GM12891 (cell line): ENCODE results near the gene POLR2H. TPM values are rescaled to one million over a fixed set of nuclear protein-coding genes. Genes with fewer than 3 reads are reported as not detected.

ENCODE experiments used
- DNase-seq: peaks from one replicate; pipeline ENCODE4 v3.0.0; 2011; ENCODE audit warnings: low spot score; ENCODE audit not compliant: insufficient read length
- FAIRE-seq: peaks from 2 replicates; lab custom pipeline; 2011; peaks lifted over from hg19 to GRCh38; lab: Jason Lieb, UNC
- PAX5 ChIP-seq: IDR thresholded peaks from 2 replicates; pipeline ENCODE4 v1.6.1; 2011; ENCODE audit warnings: low read length, moderate library complexity, mild to moderate bottlenecking; ENCODE audit not compliant: insufficient read depth, severe bottlenecking
- POLR2A ChIP-seq: IDR thresholded peaks from 2 replicates; pipeline ENCODE4 v1.6.1; 2011; ENCODE audit warnings: low read depth, low read length, control low read depth
- POLR2AphosphoS5 ChIP-seq: IDR thresholded peaks from 2 replicates; pipeline ENCODE4 v1.6.1; 2011; ENCODE audit warnings: low read depth, low read length, control low read depth
- POU2F2 ChIP-seq: IDR thresholded peaks from 2 replicates; pipeline ENCODE4 v1.6.1; 2011; ENCODE audit warnings: low read depth, mild to moderate bottlenecking, control low read depth, low read length, moderate library complexity
- SPI1 ChIP-seq: IDR thresholded peaks from 2 replicates; pipeline ENCODE4 v1.6.1; 2011; ENCODE audit warnings: low read depth, low read length, control low read depth
- TAF1 ChIP-seq: IDR thresholded peaks from 2 replicates; pipeline ENCODE4 v1.6.1; 2011; ENCODE audit warnings: low read depth, low read length, control low read depth
- polyA plus RNA-seq: library from polyadenylated mRNA; unstranded; fragments of >200 nt; gene quantifications from one replicate; pipeline ENCODE4 v1.2.1, GENCODE V29; 2012; ENCODE audit warnings: low read depth, missing spikeins, inconsistent platforms; ENCODE audit not compliant: missing spikeins

The POLR2H gene
- polyA plus RNA-seq: 93.5 TPM

DNA sequence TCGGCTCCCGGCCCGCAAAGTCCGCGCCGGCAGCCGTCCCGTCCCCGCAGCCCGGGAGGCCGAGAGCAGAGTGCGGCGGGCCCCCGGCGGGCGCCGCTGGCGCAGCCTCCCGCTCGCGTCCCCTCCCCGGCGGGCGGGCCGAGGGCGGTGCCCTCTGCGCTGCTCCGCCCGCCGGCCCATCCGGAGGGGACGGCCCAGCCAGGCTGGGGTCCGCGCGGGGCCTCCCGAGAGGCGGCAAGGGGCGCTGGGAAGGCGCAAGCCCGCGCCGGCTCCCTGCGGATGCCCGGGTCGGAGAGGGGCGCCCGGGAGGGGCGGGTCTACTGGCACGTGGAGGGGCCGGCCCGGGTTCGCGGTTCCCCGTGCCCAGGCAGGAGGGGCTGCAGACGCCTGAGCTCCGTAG, at the start of gene POLR2H, which contains the start of gene CLCN2:
Gene POLR2H (plus strand): TSS at position 179 of the 400 bp plus-strand sequence. CDS start 1,783 bp downstream, outside the sequence.
Gene CLCN2 (minus strand): TSS at position 74 of the 400 bp plus-strand sequence. CDS start 126 bp downstream, outside the sequence.
- TF ChIP-seq SPI1: no peak
- TF ChIP-seq PAX5: no peak
- no peak for TF ChIP-seq TAF1
- TF ChIP-seq POU2F2: no peak
- no peak for TF ChIP-seq POLR2AphosphoS5
- no peak for DNase-seq
- FAIRE-seq: peak; percentile 71

DNA sequence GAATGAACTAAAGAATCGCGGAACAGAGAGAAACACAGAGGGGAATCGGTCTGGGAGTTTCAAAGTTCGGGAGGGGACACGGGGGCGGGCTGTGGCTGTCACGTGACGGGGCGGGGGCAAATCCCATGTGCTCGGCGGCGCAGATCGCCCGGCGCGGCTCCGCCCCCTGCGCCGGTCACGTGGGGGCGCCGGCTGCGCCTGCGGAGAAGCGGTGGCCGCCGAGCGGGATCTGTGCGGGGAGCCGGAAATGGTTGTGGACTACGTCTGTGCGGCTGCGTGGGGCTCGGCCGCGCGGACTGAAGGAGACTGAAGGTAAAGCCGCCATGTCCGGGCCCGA, 47.2 kb upstream of the POLR2H start, which contains the start of gene EIF4G1:
Gene EIF4G1 (plus strand): TSS at position 244 of the 337 bp plus-strand sequence. CDS start 1,191 bp downstream, outside the sequence.
- DNase-seq: peak; percentile 96
- peak; percentile 98 for FAIRE-seq
- TF ChIP-seq POLR2A: peak; percentile 78
- TF ChIP-seq TAF1: peak; percentile 93
- TF ChIP-seq POLR2AphosphoS5: peak; percentile 84
- no peak for TF ChIP-seq POU2F2

- peak; percentile 5 for FAIRE-seq
- peak; percentile 67 for DNase-seq
These were observed 46.6 kb upstream of the POLR2H start for GRCh38 chr3:184314700-184315542.

GRCh38 chr3:184315543-184315867, 46.0 kb upstream of the POLR2H start:
- no peak for FAIRE-seq
- no peak for DNase-seq
- no peak for TF ChIP-seq POLR2AphosphoS5
- no peak for TF ChIP-seq POLR2A
- no peak for TF ChIP-seq POU2F2
- TF ChIP-seq PAX5: no peak
- no peak for TF ChIP-seq SPI1
- TF ChIP-seq TAF1: no peak

More at GRCh38 chr3:184314700-184315542, 46.6 kb upstream of the POLR2H start:
- TF ChIP-seq SPI1 (no peak), POLR2AphosphoS5 (no peak), POU2F2 (no peak), TAF1 (0 out of 2 replicates have a peak, but pooled peaks have one; percentile 11)

DNA sequence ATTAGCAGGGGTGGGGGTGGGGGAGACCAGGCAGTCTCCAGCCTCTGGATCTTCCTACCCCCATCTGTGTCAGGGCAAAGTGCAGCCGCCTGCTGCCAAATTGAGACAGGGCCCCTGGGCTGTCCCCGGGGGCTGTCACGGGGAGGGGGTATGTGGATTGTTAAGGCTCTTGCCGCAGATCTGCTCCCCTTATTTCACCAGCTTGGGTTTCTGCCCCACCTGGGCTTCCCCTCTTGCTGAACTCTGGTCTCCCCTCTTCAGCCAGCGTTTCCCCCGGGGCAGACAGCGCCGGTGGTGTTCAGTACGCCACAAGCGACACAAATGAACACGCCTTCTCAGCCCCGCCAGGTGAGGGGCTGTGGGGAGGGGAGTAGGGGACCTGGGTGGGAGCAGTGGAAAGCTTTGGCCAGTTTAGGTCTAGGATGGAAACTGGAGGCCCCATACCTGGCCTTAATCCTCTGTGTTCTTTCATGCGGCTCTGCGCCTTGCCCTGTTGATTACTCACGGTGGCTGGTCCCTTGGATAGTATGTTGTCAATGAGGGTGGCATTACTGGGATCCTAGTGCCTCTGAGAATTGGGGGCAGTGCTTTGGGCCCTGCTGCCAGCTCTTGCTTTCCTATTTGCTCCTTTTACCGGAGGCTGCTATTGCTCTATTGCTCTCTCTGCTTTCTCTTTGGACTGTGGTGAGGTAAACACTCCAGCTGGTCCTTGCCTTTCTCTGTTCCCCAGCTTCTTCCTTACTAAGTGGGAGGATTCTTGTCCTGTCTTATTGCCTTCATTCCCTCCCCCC, 45.4 kb upstream of the POLR2H start:
- FAIRE-seq (no peak), DNase-seq (no peak)
- TF ChIP-seq POU2F2: no peak
- no peak for TF ChIP-seq PAX5
- no peak for TF ChIP-seq SPI1
- no peak for TF ChIP-seq TAF1
- TF ChIP-seq POLR2AphosphoS5: no peak
- TF ChIP-seq POLR2A: no peak

DNA sequence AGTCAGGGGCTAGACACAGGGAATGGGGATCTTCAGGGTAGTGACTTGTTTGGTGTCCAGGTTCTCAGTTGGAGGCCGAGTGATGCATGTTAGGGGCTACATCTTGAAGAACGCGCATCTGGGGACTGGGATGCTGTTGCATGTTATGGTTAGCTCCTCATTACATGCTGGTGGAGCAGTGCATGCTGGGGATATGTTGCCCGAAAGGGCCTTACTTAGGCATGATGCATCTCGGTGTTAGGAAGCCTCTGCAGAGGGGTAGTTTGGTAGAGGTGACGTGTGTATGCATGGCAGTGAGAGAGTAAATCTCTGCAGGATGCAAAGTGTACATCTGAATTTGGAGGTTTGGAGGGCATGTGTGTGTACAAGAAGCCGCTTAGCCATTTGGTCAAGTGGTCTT, 44.7 kb upstream of the POLR2H start:
- FAIRE-seq: no peak
- peak; percentile 47; the same call in 1 of the 2 replicates for TF ChIP-seq POLR2A
- TF ChIP-seq SPI1: no peak
- DNase-seq: no peak

- no peak for TF ChIP-seq POLR2AphosphoS5
- TF ChIP-seq POLR2A: no peak
- FAIRE-seq (no peak), DNase-seq (no peak)
These were observed 44.3 kb upstream of the POLR2H start for GRCh38 chr3:184317201-184317600.

DNA sequence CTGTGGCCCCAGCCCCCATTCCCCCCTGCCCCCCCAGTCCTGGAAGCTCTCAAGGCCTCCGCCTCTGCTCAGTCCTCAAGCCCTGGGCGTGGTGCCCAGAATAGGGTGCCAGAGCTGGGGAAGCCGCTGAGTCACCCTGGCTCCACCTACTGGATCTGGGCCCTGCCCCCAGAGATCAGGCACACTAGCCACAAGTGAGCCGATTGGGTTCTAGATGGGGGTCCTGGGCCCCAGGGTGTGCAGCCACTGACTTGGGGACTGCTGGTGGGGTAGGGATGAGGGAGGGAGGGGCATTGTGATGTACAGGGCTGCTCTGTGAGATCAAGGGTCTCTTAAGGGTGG, 41.4 kb upstream of the POLR2H start:
- DNase-seq: no peak
- TF ChIP-seq SPI1 (no peak), POLR2AphosphoS5 (no peak), PAX5 (no peak), TAF1 (no peak), POLR2A (no peak), POU2F2 (no peak)
- FAIRE-seq: no peak

GRCh38 chr3:184321666-184322065, 39.8 kb upstream of the POLR2H start:
- FAIRE-seq (no peak), DNase-seq (no peak)
- TF ChIP-seq POLR2AphosphoS5 (no peak; the same call in 1 of the 2 replicates), POU2F2 (no peak), PAX5 (no peak), TAF1 (no peak), POLR2A (no peak), SPI1 (no peak)

GRCh38 chr3:184322731-184323487, 38.6 kb upstream of the POLR2H start:
- DNase-seq (no peak), FAIRE-seq (no peak)
- no peak for TF ChIP-seq PAX5
- TF ChIP-seq POLR2AphosphoS5: no peak; the same call in 1 of the 2 replicates
- no peak for TF ChIP-seq POU2F2
- TF ChIP-seq POLR2A: no peak; the same call in 1 of the 2 replicates
- TF ChIP-seq SPI1: no peak
- no peak for TF ChIP-seq TAF1
